GM20000 (cell line): ENCODE measurements around the gene TCF7L2.

ENCODE experiments used
- DNase-seq: peaks from one replicate; pipeline ENCODE4 v3.0.0; 2012; ENCODE audit warnings: low spot score
- CTCF ChIP-seq: IDR thresholded peaks from 2 replicates; pipeline ENCODE4 v1.5.1; 2012; ENCODE audit warnings: mild to moderate bottlenecking, control low read depth; ENCODE audit errors: extremely low read depth, missing control alignments

Gene TCF7L2

DNA sequence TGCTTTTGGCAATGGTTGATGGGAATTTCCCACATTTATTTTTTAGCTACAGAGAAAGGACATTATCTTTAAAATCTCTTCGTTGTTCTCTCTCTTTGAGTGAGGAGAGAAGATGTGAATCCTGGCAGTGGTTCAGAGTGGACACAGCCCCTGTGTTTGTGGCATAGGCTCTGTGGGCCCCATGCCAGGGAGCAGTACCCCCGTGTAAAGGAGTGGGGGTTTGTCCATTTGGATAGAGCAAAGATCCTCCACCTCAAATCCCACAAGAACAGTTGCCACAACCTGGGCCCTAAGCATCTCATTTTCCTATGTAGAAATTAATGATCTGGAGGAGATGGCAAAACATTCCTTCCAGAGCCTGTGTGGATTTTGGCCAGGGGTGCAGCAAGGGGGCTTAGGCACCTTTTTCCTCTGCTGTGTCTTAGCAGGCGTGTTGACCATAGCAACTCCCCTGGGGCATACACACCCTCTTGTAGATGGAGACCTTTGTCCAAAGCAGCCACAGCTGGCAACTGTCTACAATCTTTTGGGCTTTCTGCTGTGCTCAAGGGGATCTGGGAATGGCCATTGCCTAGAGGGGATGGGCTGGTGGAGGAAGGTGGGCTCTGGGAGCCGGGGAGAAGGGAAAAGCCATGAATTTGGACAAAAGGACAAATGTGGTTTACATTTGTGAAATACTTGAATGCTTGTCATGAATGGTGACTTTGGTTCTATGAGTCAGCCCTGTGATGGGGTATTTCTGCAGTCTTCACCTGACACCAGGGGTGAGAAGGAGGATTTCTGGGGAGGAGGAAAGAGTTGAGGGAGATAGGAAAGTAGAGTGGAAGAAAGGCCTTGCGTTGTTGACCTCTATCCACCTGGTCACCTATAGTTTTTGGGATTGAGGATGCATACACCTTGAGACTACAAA lies 92.0 kb downstream of the TCF7L2 start:
- TF ChIP-seq CTCF: no peak
- no peak for DNase-seq

DNA sequence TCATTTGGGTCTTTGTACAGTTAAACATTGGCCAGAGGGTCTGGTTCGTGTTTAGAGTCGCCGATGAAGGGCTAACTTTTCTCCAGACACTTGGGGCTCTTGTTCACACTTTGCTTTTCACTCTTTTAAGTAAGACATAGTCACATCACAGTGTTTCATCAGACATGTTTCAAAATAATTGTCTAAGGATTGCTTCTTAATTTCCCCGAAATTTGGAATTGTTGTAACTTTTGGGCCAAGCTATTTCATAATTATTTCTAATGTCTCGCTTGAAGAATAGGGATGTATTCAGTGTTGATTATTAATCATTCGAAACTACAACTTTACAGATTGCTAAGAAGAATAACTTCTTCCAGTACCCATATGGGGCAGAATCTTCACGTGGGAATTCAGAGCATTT lies 92.8 kb downstream of the TCF7L2 start:
- no peak for DNase-seq
- TF ChIP-seq CTCF: no peak

DNA sequence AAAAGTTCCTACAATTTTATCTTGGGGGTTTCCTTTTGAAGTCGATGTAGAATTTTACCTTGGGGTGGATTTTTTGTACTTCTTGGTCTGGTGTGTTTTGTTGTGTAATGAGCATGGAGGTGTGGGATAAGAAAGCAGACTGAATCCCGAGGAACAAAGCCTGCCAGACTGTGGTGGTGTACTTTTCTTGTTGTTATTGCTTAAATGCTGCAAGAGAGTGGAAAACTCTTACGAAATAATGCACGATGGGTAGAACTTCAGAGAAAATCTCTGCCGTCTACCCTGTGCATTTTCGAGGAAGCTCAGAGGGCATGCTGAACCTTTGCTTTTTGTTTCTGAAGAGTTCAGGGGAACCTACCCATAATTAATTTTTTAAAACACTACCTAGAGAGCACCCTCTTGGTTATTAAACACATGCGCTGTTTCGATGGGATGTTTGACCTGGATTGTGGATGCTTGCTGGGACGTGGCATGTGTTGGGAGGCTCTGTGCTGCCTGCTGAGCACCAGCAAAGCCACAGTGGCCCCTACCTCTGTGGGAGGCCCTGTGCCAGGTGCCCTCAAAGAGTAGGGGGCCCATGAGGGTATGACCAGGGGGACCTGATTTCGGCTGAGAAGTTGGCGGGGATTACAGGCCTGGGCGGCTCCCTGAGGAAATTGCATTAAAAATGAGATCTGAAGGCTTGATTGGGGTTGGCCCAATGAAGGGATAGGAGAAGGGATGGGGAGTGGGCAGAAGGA lies 94.1 kb downstream of the TCF7L2 start:
- TF ChIP-seq CTCF: no peak
- DNase-seq: no peak

GRCh38 chr10:113045147-113046055 lies 95.4 kb downstream of the TCF7L2 start:
- DNase-seq: no peak
- no peak for TF ChIP-seq CTCF

- no peak for DNase-seq
- TF ChIP-seq CTCF: no peak
Measured at GRCh38 chr10:113047151-113047550, 97.1 kb downstream of the TCF7L2 start.

GRCh38 chr10:113047605-113047962 lies 97.5 kb downstream of the TCF7L2 start:
- no peak for DNase-seq
- TF ChIP-seq CTCF: no peak
